GM18520 (cell line): Measurements from ENCODE around the gene DLEC1.
"Not testable (repeated sequence)": the region's sequence is repeated elsewhere in the genome, so short reads cannot be mapped to it uniquely, and the experiment has no call there.

Experiments used
- ATAC-seq: cut with Tn5 transposase; IDR thresholded peaks from one replicate; pipeline ENCODE4 v1.9.1; 2021; ENCODE audit not compliant: unreplicated experiment

Gene DLEC1

GRCh38 chr3:38018296-38019266, 20.4 kb upstream of the DLEC1 start:
- ATAC-seq, result no peak

GRCh38 chr3:38019658-38020341, 19.2 kb upstream of the DLEC1 start:
- no peak for ATAC-seq

- no peak for ATAC-seq
Measured at GRCh38 chr3:38020342-38020726, 18.7 kb upstream of the DLEC1 start.

- ATAC-seq, result no peak
Measured at GRCh38 chr3:38021196-38021595, 17.8 kb upstream of the DLEC1 start.

GRCh38 chr3:38022301-38022700, 16.7 kb upstream of the DLEC1 start:
- ATAC-seq, result no peak

GRCh38 chr3:38022896-38023709, 15.9 kb upstream of the DLEC1 start:
- no peak for ATAC-seq

GRCh38 chr3:38026856-38027255, 12.2 kb upstream of the DLEC1 start:
- no peak for ATAC-seq

GRCh38 chr3:38027466-38028465, 11.2 kb upstream of the DLEC1 start:
- no peak for ATAC-seq

GRCh38 chr3:38028621-38029361, 10.2 kb upstream of the DLEC1 start:
- ATAC-seq, result no peak

GRCh38 chr3:38029400-38030125, 9.4 kb upstream of the DLEC1 start, which contains the start of gene PLCD1:
Gene PLCD1 (minus strand): TSS chr3:38029642. CDS start chr3:38029539, 103 bp downstream.
- no peak for ATAC-seq

GRCh38 chr3:38030126-38031021, 8.6 kb upstream of the DLEC1 start:
- ATAC-seq, result no peak

GRCh38 chr3:38031022-38031994, 7.7 kb upstream of the DLEC1 start:
- ATAC-seq, result no peak

- no peak for ATAC-seq
Measured at GRCh38 chr3:38032328-38032865, 6.6 kb upstream of the DLEC1 start.

GRCh38 chr3:38033586-38033985, 5.4 kb upstream of the DLEC1 start:
- not testable (repeated sequence) for ATAC-seq

GRCh38 chr3:38034335-38034734, 4.7 kb upstream of the DLEC1 start:
- ATAC-seq, result not testable (repeated sequence)

GRCh38 chr3:38036286-38036685, 2.7 kb upstream of the DLEC1 start:
- ATAC-seq, result no peak
